Caco-2 (cell line): ENCODE results near the gene TEX35. TPM values are rescaled to one million over a fixed set of nuclear protein-coding genes. Genes with fewer than 3 reads are reported as not detected.

Source experiments
- BruUV-seq: library from RNA; stranded (reverse); fragments of 400-500 nt; replicated peaks from 2 replicates; lab custom pipeline; 2021; lab: Mats Ljungman, UMichigan
- CTCF ChIA-PET: fragments of 300-600 bp; sonication (Branson Sonifier 250); formaldehyde crosslinking; loops from one replicate; lab custom pipeline; 2022; ENCODE audit warnings: antibody characterized with exemption; lab: Charles Lee
- POLR2A ChIA-PET: fragments of 300-600 bp; sonication (Branson Sonifier 250); formaldehyde crosslinking; loops from one replicate; lab custom pipeline; 2022; ENCODE audit warnings: antibody characterized with exemption; lab: Charles Lee
- DNase-seq, 2 experiments: peaks; one replicate each; pipeline versions ENCODE4 v3.0.0 to v3.0.0-alpha.2; 2020 to 2022
- H3K27me3 ChIP-seq: replicated peaks from 2 replicates; pipeline ENCODE4 v1.6.0; 2011; ENCODE audit warnings: low read length; ENCODE audit not compliant: control insufficient read depth, insufficient read depth
- H3K36me3 ChIP-seq: 2 replicates; pipeline ENCODE4 v1.5.1; 2011; ENCODE audit warnings: low read length; ENCODE audit not compliant: control insufficient read depth, insufficient read depth
- H3K4me1 ChIP-seq: fragments of 250-450 bp; sonication (Bioruptor Pico); 2 replicates; pipeline ENCODE4 v1.5.1; 2020; ENCODE audit warnings: mild to moderate bottlenecking
- H3K4me3 ChIP-seq: 2 replicates; pipeline ENCODE4 v1.5.1; 2011; ENCODE audit warnings: low read depth, mild to moderate bottlenecking, control low read depth, low read length
- H3K9me3 ChIP-seq: fragments of 250-450 bp; sonication (Bioruptor Pico); 2 replicates; pipeline ENCODE4 v1.5.1; 2020; ENCODE audit warnings: mild to moderate bottlenecking, moderate library complexity
- H3K27ac Mint-ChIP-seq: one replicate; pipeline ENCODE4 v1.8.0; 2022; ENCODE audit warnings: mixed read lengths; ENCODE audit not compliant: unreplicated experiment
- H3K27me3 Mint-ChIP-seq: one replicate; pipeline ENCODE4 v1.8.0; 2022; ENCODE audit warnings: mixed read lengths; ENCODE audit not compliant: insufficient read depth, unreplicated experiment
- H3K36me3 Mint-ChIP-seq: one replicate; pipeline ENCODE4 v1.8.0; 2022; ENCODE audit warnings: mild to moderate bottlenecking, mixed read lengths; ENCODE audit not compliant: insufficient read depth, unreplicated experiment
- H3K4me1 Mint-ChIP-seq: one replicate; pipeline ENCODE4 v1.8.0; 2022; ENCODE audit warnings: low read depth, mixed read lengths; ENCODE audit not compliant: unreplicated experiment
- H3K4me3 Mint-ChIP-seq: one replicate; pipeline ENCODE4 v1.8.0; 2022; ENCODE audit warnings: mild to moderate bottlenecking, moderate library complexity, mixed read lengths; ENCODE audit not compliant: unreplicated experiment
- H3K9me3 Mint-ChIP-seq: one replicate; pipeline ENCODE4 v1.8.0; 2022; ENCODE audit warnings: mixed read lengths; ENCODE audit not compliant: unreplicated experiment
- CTCF ChIP-seq, 2 experiments: fragments of 200-600 bp in 1 of 2; IDR thresholded peaks; 1 replicate in 1 of 2; 2 replicates in 1 of 2; pipeline versions ENCODE4 v1.5.1 to v1.8.0; 2011 to 2022; ENCODE audit warnings: antibody characterized with exemption in 1 of 2, control low read depth in 1 of 2, inconsistent platforms in 1 of 2, low read depth in 1 of 2, low read length in 1 of 2, mild to moderate bottlenecking in 1 of 2, moderate library complexity in 1 of 2; ENCODE audit not compliant: insufficient read depth in 1 of 2, severe bottlenecking in 1 of 2, unreplicated experiment in 1 of 2
- intact Hi-C: fragments of 100-400 bp; cut with micrococcal nuclease; formaldehyde crosslinking; loops from one replicate; pipeline ENCODE4 v1.10.0; 2022; ENCODE audit not compliant: unreplicated experiment
- total RNA-seq: library from RNA; stranded (reverse); gene quantifications from 2 replicates; pipeline ENCODE4 v1.2.3, GENCODE V29; 2022

The TEX35 gene
- total RNA-seq, 1 experiment from 2014 or later = not detected

DNA sequence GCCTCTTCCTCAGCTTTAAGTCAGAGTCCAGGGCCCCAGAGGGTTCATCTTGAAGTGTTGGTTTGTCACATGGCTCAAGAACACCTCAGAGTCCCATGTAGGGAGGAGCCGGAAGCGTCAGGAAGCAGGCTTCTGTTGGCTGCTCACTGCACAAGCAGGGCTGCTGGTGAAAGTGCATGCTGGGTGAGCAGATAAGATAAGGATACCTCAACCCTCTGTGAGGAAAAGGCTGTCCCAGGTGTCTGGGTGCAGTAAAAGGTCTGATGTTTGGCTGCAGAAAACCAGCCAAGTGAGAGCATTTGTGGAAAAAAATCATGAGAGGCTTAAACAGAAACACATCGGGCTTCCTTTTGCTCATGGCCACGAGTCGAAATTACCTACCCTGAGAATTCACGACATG is 6.2 kb upstream of the TEX35 start:
- no peaks in the 10 kb centered on the region for H3K36me3 Mint-ChIP-seq
- H3K4me3 Mint-ChIP-seq = no peak overlapping the region
- intact Hi-C loops = loop anchor here (10.0 kb wide), 1 partner anchor 552 kb away; no protein-coding TSS in a partner anchor
- POLR2A ChIA-PET = no interaction called here
- no peak for TF ChIP-seq CTCF (IDR thresholded peaks at IDR 0.05; ENCODE audit: insufficient read depth in 1 of 2, low read depth in 1 of 2, low read length in 1 of 2, severe bottlenecking in 1 of 2, unreplicated experiment in 1 of 2)
- H3K9me3 Mint-ChIP-seq = no peaks in the 10 kb centered on the region
- Histone ChIP-seq H3K27me3 (no peaks in the 10 kb centered on the region), H3K36me3 (no peaks in the 10 kb centered on the region), H3K9me3 (no peaks in the 10 kb centered on the region), H3K4me1 (peaks cover 13% of the 10 kb centered on the region), H3K4me3 (no peak overlapping the region)
- CTCF ChIA-PET = interaction anchor here (0.9 to 1.3 kb wide), 2 partner anchors 30 to 496 kb away, joined by 3 to 4 read pairs; no protein-coding TSS in a partner anchor
- no peaks in the 10 kb centered on the region for H3K27me3 Mint-ChIP-seq
- peak; percentile 67 to 80 for DNase-seq
- peaks cover 20% of the 10 kb centered on the region for H3K4me1 Mint-ChIP-seq
- peak overlapping the region; percentile 56 for H3K27ac Mint-ChIP-seq
- BruUV-seq = no TSS peak

- CTCF ChIA-PET = no interaction called here
These were observed 3.4 kb upstream of the TEX35 start for GRCh38 chr1:178509414-178510007.

GRCh38 chr1:178510155-178510554 is 2.8 kb upstream of the TEX35 start:
- Histone ChIP-seq H3K36me3 (no peaks in the 10 kb centered on the region), H3K27me3 (no peaks in the 10 kb centered on the region), H3K4me1 (peaks cover 13% of the 10 kb centered on the region), H3K4me3 (no peak overlapping the region), H3K9me3 (no peaks in the 10 kb centered on the region)
- intact Hi-C loops = no loop called here
- Mint-ChIP-seq H3K27ac (no peak overlapping the region), H3K4me1 (peaks cover 20% of the 10 kb centered on the region), H3K27me3 (no peaks in the 10 kb centered on the region), H3K9me3 (no peaks in the 10 kb centered on the region), H3K4me3 (no peak overlapping the region), H3K36me3 (no peaks in the 10 kb centered on the region)
- BruUV-seq = no TSS peak
- DNase-seq = no peak
- TF ChIP-seq CTCF (IDR thresholded peaks at IDR 0.05; ENCODE audit: insufficient read depth in 1 of 2, low read depth in 1 of 2, low read length in 1 of 2, severe bottlenecking in 1 of 2, unreplicated experiment in 1 of 2) = no peak
- POLR2A ChIA-PET = no interaction called here
- CTCF ChIA-PET = no interaction called here

More at GRCh38 chr1:178509414-178510007, 3.4 kb upstream of the TEX35 start:
- no peaks in the 10 kb centered on the region for H3K36me3 ChIP-seq
- Mint-ChIP-seq H3K27me3 (no peaks in the 10 kb centered on the region), H3K9me3 (no peaks in the 10 kb centered on the region), H3K27ac (no peak overlapping the region), H3K4me3 (no peak overlapping the region), H3K36me3 (no peaks in the 10 kb centered on the region), H3K4me1 (peaks cover 20% of the 10 kb centered on the region)
- H3K27me3 ChIP-seq = no peaks in the 10 kb centered on the region
- no peaks in the 10 kb centered on the region for H3K9me3 ChIP-seq
- no TSS peak for BruUV-seq
- TF ChIP-seq CTCF (IDR thresholded peaks at IDR 0.05; ENCODE audit: insufficient read depth in 1 of 2, low read depth in 1 of 2, low read length in 1 of 2, severe bottlenecking in 1 of 2, unreplicated experiment in 1 of 2) = no peak
- peaks cover 13% of the 10 kb centered on the region for H3K4me1 ChIP-seq
- intact Hi-C loops = loop anchor here (10.0 kb wide), 1 partner anchor 555 kb away; no protein-coding TSS in a partner anchor
- no peak for DNase-seq
- POLR2A ChIA-PET = no interaction called here
- no peak overlapping the region for H3K4me3 ChIP-seq
